Liver (tissue), 9 donors: Measurements from ENCODE around the gene GNPTG. TPM values are rescaled to one million over a fixed set of nuclear protein-coding genes. Genes with fewer than 3 reads are reported as not detected.

Experiments
- DNase-seq: peaks from one replicate; pipeline ENCODE4 v3.0.0-alpha.2; 2017; ENCODE audit warnings: low spot score
- H3K27ac ChIP-seq, 2 donors: one replicate each; pipeline ENCODE4 v1.7.0; 2013; ENCODE audit warnings: inconsistent platforms in 2 of 2, low read length in 2 of 2, control low read depth in 1 of 2, low read depth in 1 of 2, mild to moderate bottlenecking in 1 of 2
- H3K27me3 ChIP-seq, 4 donors: one replicate each; pipeline versions ENCODE4 v1.6.1 to v1.7.0; 2013; ENCODE audit warnings: low read length in 3 of 4, inconsistent platforms in 1 of 4, mild to moderate bottlenecking in 1 of 4, moderate library complexity in 1 of 4; ENCODE audit not compliant: control insufficient read depth in 4 of 4, insufficient read depth in 4 of 4
- H3K36me3 ChIP-seq, 4 donors: one replicate each; pipeline versions ENCODE4 v1.6.1 to v1.7.0; 2013; ENCODE audit warnings: low read length in 3 of 4, mild to moderate bottlenecking in 3 of 4, low read depth in 1 of 4, moderate library complexity in 1 of 4; ENCODE audit not compliant: control insufficient read depth in 4 of 4, insufficient read depth in 3 of 4
- H3K4me1 ChIP-seq, 4 donors: one replicate each; pipeline versions ENCODE4 v1.6.1 to v1.7.0; 2013; ENCODE audit warnings: low read length in 3 of 4, mild to moderate bottlenecking in 3 of 4, moderate library complexity in 1 of 4; ENCODE audit not compliant: control insufficient read depth in 4 of 4, insufficient read depth in 4 of 4
- H3K4me3 ChIP-seq, 3 donors: one replicate each; pipeline versions ENCODE4 v1.6.1 to v1.7.0; 2013; ENCODE audit warnings: low read length in 3 of 3, control low read depth in 1 of 3, low read depth in 1 of 3, mild to moderate bottlenecking in 1 of 3
- H3K9ac ChIP-seq, 2 donors: one replicate each; pipeline ENCODE4 v1.7.0; 2013; ENCODE audit warnings: low read length in 2 of 2, mild to moderate bottlenecking in 2 of 2, moderate library complexity in 2 of 2, control low read depth in 1 of 2, low read depth in 1 of 2
- H3K9me3 ChIP-seq, 4 donors: one replicate each; pipeline versions ENCODE4 v1.6.1 to v1.7.0; 2013; ENCODE audit warnings: low read length in 3 of 4; ENCODE audit not compliant: control insufficient read depth in 4 of 4
- ATF3 ChIP-seq: IDR thresholded peaks from 2 replicates; pipeline ENCODE4 v1.6.1; 2016; ENCODE audit warnings: antibody characterized with exemption
- CTCF ChIP-seq: fragments of 150-350 bp; IDR thresholded peaks from 2 replicates; pipeline ENCODE4 v1.5.1; 2017; ENCODE audit warnings: improper control_type of control experiment, low read depth, low read length; ENCODE audit not compliant: missing input control
- EGR1 ChIP-seq, 2 donors: IDR thresholded peaks; 2 replicates each; pipeline ENCODE4 v1.6.1; 2016 to 2018; ENCODE audit warnings: antibody characterized with exemption in 2 of 2, low read depth in 2 of 2
- FOXA1 ChIP-seq: IDR thresholded peaks from 2 replicates; pipeline ENCODE4 v1.6.1; 2016; ENCODE audit warnings: antibody characterized with exemption
- FOXA2 ChIP-seq: IDR thresholded peaks from 2 replicates; pipeline ENCODE4 v1.6.1; 2016; ENCODE audit warnings: antibody characterized with exemption
- GABPA ChIP-seq, 2 donors: IDR thresholded peaks in 1 of 2; conservative IDR thresholded peaks in 1 of 2; 2 replicates each; pipeline ENCODE4 v1.6.1; 2016; ENCODE audit warnings: antibody characterized with exemption in 2 of 2, mild to moderate bottlenecking in 1 of 2, moderate library complexity in 1 of 2
- HNF4A ChIP-seq, 2 donors: conservative IDR thresholded peaks; 2 replicates each; pipeline ENCODE4 v1.6.1; 2016; ENCODE audit warnings: antibody characterized with exemption in 2 of 2, mild to moderate bottlenecking in 2 of 2
- HNF4G ChIP-seq: IDR thresholded peaks from 2 replicates; pipeline ENCODE4 v1.6.1; 2016; ENCODE audit warnings: antibody characterized with exemption
- JUND ChIP-seq, 2 donors: IDR thresholded peaks; 2 replicates each; pipeline ENCODE4 v1.6.1; 2016; ENCODE audit warnings: antibody characterized with exemption in 2 of 2
- MAX ChIP-seq: IDR thresholded peaks from 2 replicates; pipeline ENCODE4 v1.6.1; 2016; ENCODE audit warnings: antibody characterized with exemption
- NR2F2 ChIP-seq: IDR thresholded peaks from 2 replicates; pipeline ENCODE4 v1.6.1; 2016; ENCODE audit warnings: antibody characterized with exemption
- RAD21 ChIP-seq, 2 donors: IDR thresholded peaks; 2 replicates each; pipeline ENCODE4 v1.6.1; 2016; ENCODE audit warnings: antibody characterized with exemption in 2 of 2, mild to moderate bottlenecking in 2 of 2
- REST ChIP-seq: IDR thresholded peaks from 2 replicates; pipeline ENCODE4 v1.6.1; 2016; ENCODE audit warnings: antibody characterized with exemption, mild to moderate bottlenecking
- RXRA ChIP-seq, 2 donors: IDR thresholded peaks; 2 replicates each; pipeline ENCODE4 v1.6.1; 2017 to 2018; ENCODE audit warnings: antibody characterized with exemption in 2 of 2, mild to moderate bottlenecking in 1 of 2
- SP1 ChIP-seq: IDR thresholded peaks from 2 replicates; pipeline ENCODE4 v1.6.1; 2018; ENCODE audit warnings: antibody characterized with exemption, mild to moderate bottlenecking
- TAF1 ChIP-seq: conservative IDR thresholded peaks from 2 replicates; pipeline ENCODE4 v1.6.1; 2016; ENCODE audit warnings: antibody characterized with exemption, mild to moderate bottlenecking
- YY1 ChIP-seq: IDR thresholded peaks from 2 replicates; pipeline ENCODE4 v1.6.1; 2016; ENCODE audit warnings: antibody characterized with exemption, mild to moderate bottlenecking
- WGBS: extraction: QIAGEN DNeasy Blood & Tissue Kit; methylation state at CpG from one replicate; pipeline ENCODE4 v1.1.7; 2013; 5-methylcytosine and 5-hydroxymethylcytosine counted together
- polyA plus RNA-seq, 2 donors: library from polyadenylated mRNA; stranded (reverse) in 1 of 2; unstranded in 1 of 2; fragments of 200-250 nt in 1 of 2; fragments of >200 nt in 1 of 2; fragmentation: Nextera tagmentation in 1 of 2; extraction: Ambion mirVana in 1 of 2; gene quantifications; one replicate each; pipeline versions ENCODE4 v1.2.1 to v1.2.3, GENCODE V29; 2013 to 2015
- total RNA-seq, 2 donors: library from RNA; depleted of rRNA; stranded (reverse); fragments of >200 nt; gene quantifications; one replicate each; pipeline ENCODE4 v1.2.3, GENCODE V29; 2014
- donor health status: healthy.
- donor health status: healthy.
- donor health status: healthy.
- donor health status: healthy.
- donor health status: healthy.

The GNPTG gene
- total and polyA plus RNA-seq, 4 donors = 24.4 to 79.6 (median 41.0) TPM

GRCh38 chr16:1367486-1368174, 15.9 kb downstream of the GNPTG start:
- H3K4me3 ChIP-seq = no peak overlapping the region
- DNase-seq = no peak
- no peaks in the 10 kb centered on the region for H3K27me3 ChIP-seq
- TF ChIP-seq YY1 (no peak), CTCF (no peak), ATF3 (no peak), TAF1 (no peak), FOXA2 (no peak)
- WGBS = 91% methylated on average over 27 of the region's 27 CpGs
- no peak overlapping the region for H3K27ac ChIP-seq
- H3K9ac ChIP-seq = no peak overlapping the region
- H3K36me3 ChIP-seq = peaks cover 4 to 41% (median 24%) of the 10 kb centered on the region in 4 donors
- no peaks in the 10 kb centered on the region for H3K9me3 ChIP-seq
- no peaks in the 10 kb centered on the region for H3K4me1 ChIP-seq

GRCh38 chr16:1371054-1371978, 19.6 kb downstream of the GNPTG start:
- Histone ChIP-seq H3K9ac (no peak overlapping the region), H3K4me1 (no peaks in the 10 kb centered on the region), H3K27me3 (no peaks in the 10 kb centered on the region), H3K4me3 (no peak overlapping the region), H3K36me3 (peaks cover 0 to 35% (median 8%) of the 10 kb centered on the region in 4 donors), H3K9me3 (no peaks in the 10 kb centered on the region), H3K27ac (no peak overlapping the region)
- no peak for DNase-seq
- whole genome bisulfite sequencing = 95% methylated on average over 33 of the region's 33 CpGs
- TF ChIP-seq HNF4A (conservative IDR thresholded peaks at IDR 0.05) = no peak
- TF ChIP-seq TAF1 = no peak
- no peak for TF ChIP-seq MAX
- no peak for TF ChIP-seq GABPA (IDR thresholded peaks at IDR 0.05 in 1 of 2, conservative IDR thresholded peaks at IDR 0.05 in 1 of 2)
- no peak for TF ChIP-seq HNF4G
- TF ChIP-seq ATF3 = no peak
- no peak for TF ChIP-seq JUND (IDR thresholded peaks at IDR 0.05)
- no peak for TF ChIP-seq FOXA2
- TF ChIP-seq SP1 = no peak
- TF ChIP-seq REST = no peak
- no peak for TF ChIP-seq RXRA (IDR thresholded peaks at IDR 0.05)
- no peak for TF ChIP-seq NR2F2
- TF ChIP-seq FOXA1 = no peak
- no peak for TF ChIP-seq EGR1 (IDR thresholded peaks at IDR 0.05; ENCODE audit: low read depth in 2 of 2)
- TF ChIP-seq YY1 = no peak
- TF ChIP-seq RAD21 (IDR thresholded peaks at IDR 0.05) = no peak
